ENCODE measurements around the gene PCSK2.

DNA sequence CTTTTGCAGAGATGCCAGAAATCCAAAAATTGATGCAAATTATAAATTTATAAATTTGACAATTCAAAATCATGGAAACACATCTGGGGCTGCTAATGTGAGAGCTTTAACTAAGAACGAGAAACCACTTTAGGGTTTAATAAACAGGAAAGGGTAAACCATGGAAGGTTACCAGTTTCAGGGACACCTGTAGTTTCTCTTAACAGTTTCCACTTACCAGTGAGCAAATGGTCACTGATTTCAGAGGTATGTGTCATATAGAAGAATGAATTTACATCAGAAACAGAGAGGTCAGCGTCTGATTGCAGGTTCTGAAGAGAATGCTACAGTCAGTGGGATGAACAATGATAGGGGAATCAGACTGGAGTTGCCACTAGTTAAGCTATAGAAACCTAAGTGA, 24.8 kb upstream of the PCSK2 start:
- TF ChIP-seq GABPA (IDR thresholded peaks at IDR 0.05 in 1 of 2, conservative IDR thresholded peaks at IDR 0.05 in 1 of 2) (no peak), JUND (IDR thresholded peaks at IDR 0.05) (no peak), RAD21 (IDR thresholded peaks at IDR 0.05) (no peak), FOXA1 (IDR thresholded peaks at IDR 0.05) (no peak), TAF1 (conservative IDR thresholded peaks at IDR 0.05) (no peak)
- TF ChIP-seq, protein P1, sequence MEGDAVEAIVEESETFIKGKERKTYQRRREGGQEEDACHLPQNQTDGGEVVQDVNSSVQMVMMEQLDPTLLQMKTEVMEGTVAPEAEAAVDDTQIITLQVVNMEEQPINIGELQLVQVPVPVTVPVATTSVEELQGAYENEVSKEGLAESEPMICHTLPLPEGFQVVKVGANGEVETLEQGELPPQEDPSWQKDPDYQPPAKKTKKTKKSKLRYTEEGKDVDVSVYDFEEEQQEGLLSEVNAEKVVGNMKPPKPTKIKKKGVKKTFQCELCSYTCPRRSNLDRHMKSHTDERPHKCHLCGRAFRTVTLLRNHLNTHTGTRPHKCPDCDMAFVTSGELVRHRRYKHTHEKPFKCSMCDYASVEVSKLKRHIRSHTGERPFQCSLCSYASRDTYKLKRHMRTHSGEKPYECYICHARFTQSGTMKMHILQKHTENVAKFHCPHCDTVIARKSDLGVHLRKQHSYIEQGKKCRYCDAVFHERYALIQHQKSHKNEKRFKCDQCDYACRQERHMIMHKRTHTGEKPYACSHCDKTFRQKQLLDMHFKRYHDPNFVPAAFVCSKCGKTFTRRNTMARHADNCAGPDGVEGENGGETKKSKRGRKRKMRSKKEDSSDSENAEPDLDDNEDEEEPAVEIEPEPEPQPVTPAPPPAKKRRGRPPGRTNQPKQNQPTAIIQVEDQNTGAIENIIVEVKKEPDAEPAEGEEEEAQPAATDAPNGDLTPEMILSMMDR (IDR thresholded peaks at IDR 0.05; ENCODE audit: low read depth, low read length, missing input control), result no peak
- TF ChIP-seq, protein P2, sequence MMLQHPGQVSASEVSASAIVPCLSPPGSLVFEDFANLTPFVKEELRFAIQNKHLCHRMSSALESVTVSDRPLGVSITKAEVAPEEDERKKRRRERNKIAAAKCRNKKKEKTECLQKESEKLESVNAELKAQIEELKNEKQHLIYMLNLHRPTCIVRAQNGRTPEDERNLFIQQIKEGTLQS (IDR thresholded peaks at IDR 0.05), result no peak

All from liver (tissue), 3 donors.